Measurements from ENCODE around the gene PLCH1.

DNA sequence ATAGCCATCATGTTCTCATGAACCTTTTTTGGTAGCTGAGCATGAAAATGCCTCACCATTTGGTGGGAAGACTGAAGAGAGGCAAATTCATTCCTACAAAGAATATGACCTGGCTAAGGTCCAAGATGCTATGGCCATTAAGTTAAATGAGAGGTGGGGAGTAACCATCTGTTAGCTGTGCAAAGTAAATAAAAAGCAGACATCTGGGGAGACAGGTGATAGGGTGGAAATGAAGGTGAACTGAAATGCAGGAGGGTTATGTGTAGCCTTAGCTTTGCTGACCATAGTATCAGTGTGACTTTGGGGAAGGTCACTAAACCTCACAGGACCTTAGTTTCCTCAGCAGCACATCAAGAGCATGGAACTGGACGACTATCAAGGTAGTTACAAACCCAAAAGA lies 340.4 kb downstream of the PLCH1 start:
- TF ChIP-seq, protein P1, sequence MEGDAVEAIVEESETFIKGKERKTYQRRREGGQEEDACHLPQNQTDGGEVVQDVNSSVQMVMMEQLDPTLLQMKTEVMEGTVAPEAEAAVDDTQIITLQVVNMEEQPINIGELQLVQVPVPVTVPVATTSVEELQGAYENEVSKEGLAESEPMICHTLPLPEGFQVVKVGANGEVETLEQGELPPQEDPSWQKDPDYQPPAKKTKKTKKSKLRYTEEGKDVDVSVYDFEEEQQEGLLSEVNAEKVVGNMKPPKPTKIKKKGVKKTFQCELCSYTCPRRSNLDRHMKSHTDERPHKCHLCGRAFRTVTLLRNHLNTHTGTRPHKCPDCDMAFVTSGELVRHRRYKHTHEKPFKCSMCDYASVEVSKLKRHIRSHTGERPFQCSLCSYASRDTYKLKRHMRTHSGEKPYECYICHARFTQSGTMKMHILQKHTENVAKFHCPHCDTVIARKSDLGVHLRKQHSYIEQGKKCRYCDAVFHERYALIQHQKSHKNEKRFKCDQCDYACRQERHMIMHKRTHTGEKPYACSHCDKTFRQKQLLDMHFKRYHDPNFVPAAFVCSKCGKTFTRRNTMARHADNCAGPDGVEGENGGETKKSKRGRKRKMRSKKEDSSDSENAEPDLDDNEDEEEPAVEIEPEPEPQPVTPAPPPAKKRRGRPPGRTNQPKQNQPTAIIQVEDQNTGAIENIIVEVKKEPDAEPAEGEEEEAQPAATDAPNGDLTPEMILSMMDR (conservative IDR thresholded peaks at IDR 0.05; ENCODE audit: low read length) = no peak
- TF ChIP-seq EZH2phosphoT487 (IDR thresholded peaks at IDR 0.05; ENCODE audit: borderline replicate concordance, low read depth, low read length) = no peak

Measured in OCI-LY7 (cell line).